HG03558 (cell line): ENCODE measurements around the gene RAPGEFL1.
"Not testable (repeated sequence)": the region's sequence is repeated elsewhere in the genome, so short reads cannot be mapped to it uniquely, and the experiment has no call there.

Experiments used
- ATAC-seq: cut with Tn5 transposase; IDR thresholded peaks from one replicate; pipeline ENCODE4 v1.9.1; 2021; ENCODE audit warnings: moderate number of reproducible peaks; ENCODE audit not compliant: unreplicated experiment; ENCODE audit errors: extremely low read depth

RAPGEFL1 gene

GRCh38 chr17:40173091-40173777, 4.0 kb upstream of the RAPGEFL1 start:
- no peak for ATAC-seq

GRCh38 chr17:40173778-40174135, 3.5 kb upstream of the RAPGEFL1 start:
- ATAC-seq, result no peak

GRCh38 chr17:40174514-40174913, 2.8 kb upstream of the RAPGEFL1 start:
- no peak for ATAC-seq

- no peak for ATAC-seq
Measured at GRCh38 chr17:40175928-40176753, 1.1 kb upstream of the RAPGEFL1 start.

GRCh38 chr17:40176754-40177110, 538 bp upstream of the RAPGEFL1 start:
- no peak for ATAC-seq

GRCh38 chr17:40178021-40178601, 841 bp downstream of the RAPGEFL1 start:
- no peak for ATAC-seq

GRCh38 chr17:40178660-40179059, 1.4 kb downstream of the RAPGEFL1 start:
- ATAC-seq, result no peak

- no peak for ATAC-seq
Measured at GRCh38 chr17:40179923-40180659, 2.8 kb downstream of the RAPGEFL1 start.

GRCh38 chr17:40180694-40181093, 3.4 kb downstream of the RAPGEFL1 start:
- no peak for ATAC-seq

GRCh38 chr17:40181205-40181604, 3.9 kb downstream of the RAPGEFL1 start:
- no peak for ATAC-seq

GRCh38 chr17:40182606-40183005, 5.3 kb downstream of the RAPGEFL1 start:
- no peak for ATAC-seq

- no peak for ATAC-seq
Measured at GRCh38 chr17:40187238-40187637, 10.0 kb downstream of the RAPGEFL1 start.

- ATAC-seq, result no peak
Measured at GRCh38 chr17:40188694-40189093, 11.4 kb downstream of the RAPGEFL1 start.

GRCh38 chr17:40190197-40191021, 13.1 kb downstream of the RAPGEFL1 start:
- ATAC-seq, result no peak

- ATAC-seq, result no peak
Measured at GRCh38 chr17:40191237-40192208, 14.3 kb downstream of the RAPGEFL1 start.

- no peak for ATAC-seq
Measured at GRCh38 chr17:40192961-40193360, 15.7 kb downstream of the RAPGEFL1 start.

- no peak for ATAC-seq
Measured at GRCh38 chr17:40194821-40195220, 17.6 kb downstream of the RAPGEFL1 start.

GRCh38 chr17:40197550-40197949, 20.3 kb downstream of the RAPGEFL1 start:
- no peak for ATAC-seq

- not testable (repeated sequence) for ATAC-seq
Measured at GRCh38 chr17:40197965-40198456, 20.7 kb downstream of the RAPGEFL1 start.
